D341Med (cell line): Measurements from ENCODE around the gene RNASET2.
"Not testable (repeated sequence)": the region's sequence is repeated elsewhere in the genome, so short reads cannot be mapped to it uniquely, and the experiment has no call there.

Experiments used
- DNase-seq: peaks from one replicate; pipeline ENCODE4 v3.0.0; 2012; ENCODE audit warnings: low spot score

Gene RNASET2

GRCh38 chr6:166927935-166928643, 28.3 kb downstream of the RNASET2 start:
- DNase-seq, result no peak

- DNase-seq, result no peak
Observed at GRCh38 chr6:166927240-166927934, 29.0 kb downstream of the RNASET2 start.

GRCh38 chr6:166926748-166927147, 29.6 kb downstream of the RNASET2 start:
- DNase-seq, result no peak

GRCh38 chr6:166925141-166925996, 31.0 kb downstream of the RNASET2 start:
- DNase-seq, result no peak

GRCh38 chr6:166924531-166924930, 31.8 kb downstream of the RNASET2 start:
- DNase-seq, result no peak

GRCh38 chr6:166922937-166923336, 33.4 kb downstream of the RNASET2 start:
- no peak for DNase-seq

GRCh38 chr6:166921570-166921969, 34.8 kb downstream of the RNASET2 start:
- no peak for DNase-seq

- DNase-seq, result no peak
Observed at GRCh38 chr6:166916824-166917223, 39.5 kb downstream of the RNASET2 start.

GRCh38 chr6:166915484-166915883, 40.9 kb downstream of the RNASET2 start:
- not testable (repeated sequence) for DNase-seq

- DNase-seq, result not testable (repeated sequence)
Observed at GRCh38 chr6:166914952-166915351, 41.4 kb downstream of the RNASET2 start.

- DNase-seq, result no peak
Observed at GRCh38 chr6:166911248-166911677, 45.1 kb downstream of the RNASET2 start.

- no peak for DNase-seq
Observed at GRCh38 chr6:166910601-166911000, 45.7 kb downstream of the RNASET2 start.

- no peak for DNase-seq
Observed at GRCh38 chr6:166908811-166909210, 47.5 kb downstream of the RNASET2 start.

GRCh38 chr6:166907871-166908806, 48.2 kb downstream of the RNASET2 start:
- DNase-seq, result no peak

- no peak for DNase-seq
Observed at GRCh38 chr6:166907373-166907841, 48.9 kb downstream of the RNASET2 start.

- DNase-seq, result no peak
Observed at GRCh38 chr6:166906376-166907044, 49.8 kb downstream of the RNASET2 start.

- no peak for DNase-seq
Observed at GRCh38 chr6:166905505-166906134, 50.7 kb downstream of the RNASET2 start.

GRCh38 chr6:166905013-166905412, 51.3 kb downstream of the RNASET2 start:
- no peak for DNase-seq

- DNase-seq, result peak; percentile 19
Observed at GRCh38 chr6:166904101-166904746, 52.1 kb downstream of the RNASET2 start.

GRCh38 chr6:166903500-166903899, 52.9 kb downstream of the RNASET2 start:
- DNase-seq, result no peak
